HCEC 1CT (cell line): Measurements from ENCODE around the gene WASHC1.
A peak's percentile ranks its signal among the peaks of the same experiment; 100 is the strongest.
"Not testable (repeated sequence)": the region's sequence is repeated elsewhere in the genome, so short reads cannot be mapped to it uniquely, and the experiment has no call there.

ENCODE experiments used
- DNase-seq: peaks from one replicate; pipeline ENCODE4 v3.0.0-alpha.2; 2017

The WASHC1 gene

GRCh38 chr9:29356-29755, at the start of gene WASHC1:
Gene WASHC1 (minus strand): TSS chr9:29456. CDS start chr9:24999, 4,457 bp downstream.
- not testable (repeated sequence) for DNase-seq

GRCh38 chr9:78333-78732, 49.1 kb upstream of the WASHC1 start:
- DNase-seq: peak; percentile 18

GRCh38 chr9:76389-76788, 47.1 kb upstream of the WASHC1 start:
- DNase-seq: not testable (repeated sequence)

GRCh38 chr9:73900-74525, 44.8 kb upstream of the WASHC1 start:
- DNase-seq: not testable (repeated sequence)

GRCh38 chr9:73076-73899, 44.0 kb upstream of the WASHC1 start:
- DNase-seq: peak; percentile 23

- not testable (repeated sequence) for DNase-seq
Measured at GRCh38 chr9:63031-63629, 33.9 kb upstream of the WASHC1 start.

GRCh38 chr9:52678-53077, 23.4 kb upstream of the WASHC1 start:
- DNase-seq: peak; percentile 38

GRCh38 chr9:48190-48842, 19.1 kb upstream of the WASHC1 start:
- DNase-seq: not testable (repeated sequence)

GRCh38 chr9:46639-47271, 17.5 kb upstream of the WASHC1 start:
- DNase-seq: not testable (repeated sequence)

GRCh38 chr9:46164-46563, 16.9 kb upstream of the WASHC1 start:
- DNase-seq: not testable (repeated sequence)

- DNase-seq: not testable (repeated sequence)
Measured at GRCh38 chr9:45180-45878, 16.1 kb upstream of the WASHC1 start.

GRCh38 chr9:44416-44815, 15.2 kb upstream of the WASHC1 start:
- peak; percentile 18 for DNase-seq

- not testable (repeated sequence) for DNase-seq
Measured at GRCh38 chr9:43636-44035, 14.4 kb upstream of the WASHC1 start.

- not testable (repeated sequence) for DNase-seq
Measured at GRCh38 chr9:43116-43515, 13.9 kb upstream of the WASHC1 start.

GRCh38 chr9:41819-42218, 12.6 kb upstream of the WASHC1 start:
- not testable (repeated sequence) for DNase-seq

- not testable (repeated sequence) for DNase-seq
Measured at GRCh38 chr9:41261-41676, 12.0 kb upstream of the WASHC1 start.

GRCh38 chr9:32308-32707, 3.1 kb upstream of the WASHC1 start:
- DNase-seq: not testable (repeated sequence)

- DNase-seq: not testable (repeated sequence)
Measured at GRCh38 chr9:28775-29174, 481 bp downstream of the WASHC1 start.

- DNase-seq: not testable (repeated sequence)
Measured at GRCh38 chr9:21621-22020, 7.6 kb downstream of the WASHC1 start.

GRCh38 chr9:16875-17274, 12.4 kb downstream of the WASHC1 start:
- not testable (repeated sequence) for DNase-seq

- DNase-seq: not testable (repeated sequence)
Measured at GRCh38 chr9:14129-14809, 15.0 kb downstream of the WASHC1 start.
